GM21360 (cell line): ENCODE data around the gene INTS2.
"Not testable (repeated sequence)": the region's sequence is repeated elsewhere in the genome, so short reads cannot be mapped to it uniquely, and the experiment has no call there.

Source experiments
- ATAC-seq: cut with Tn5 transposase; IDR thresholded peaks from one replicate; pipeline ENCODE4 v1.9.1; 2021; ENCODE audit warnings: mild to moderate bottlenecking, moderate library complexity; ENCODE audit not compliant: unreplicated experiment

Gene INTS2

GRCh38 chr17:61822326-61823285 is 105.2 kb downstream of the INTS2 start:
- no peak for ATAC-seq

- ATAC-seq: no peak
Observed at GRCh38 chr17:61821655-61822054, 106.1 kb downstream of the INTS2 start.

- not testable (repeated sequence) for ATAC-seq
Observed at GRCh38 chr17:61819265-61819664, 108.5 kb downstream of the INTS2 start.

- ATAC-seq: no peak
Observed at GRCh38 chr17:61818225-61818624, 109.6 kb downstream of the INTS2 start.

GRCh38 chr17:61817452-61817851 is 110.3 kb downstream of the INTS2 start:
- no peak for ATAC-seq

- no peak for ATAC-seq
Observed at GRCh38 chr17:61816538-61816937, 111.2 kb downstream of the INTS2 start.

GRCh38 chr17:61815863-61816503 is 111.8 kb downstream of the INTS2 start:
- no peak for ATAC-seq
